Activated CD4-positive, CD25-positive, alpha-beta regulatory T cell treated with anti-CD3 and anti-CD28 coated beads, Interleukin-2, amount 50 U/mL, for 72 hours (primary cell): ENCODE results near the gene NID2.
A peak's percentile ranks its signal among the peaks of the same experiment; 100 is the strongest.

Experiments
- DNase-seq: peaks from one replicate; pipeline ENCODE4 v3.0.0; 2021

NID2 gene

GRCh38 chr14:52080158-52080800 lies 11.4 kb upstream of the NID2 start:
- DNase-seq, result no peak

- DNase-seq, result no peak
Measured at GRCh38 chr14:52079239-52079959, 10.5 kb upstream of the NID2 start.

GRCh38 chr14:52078721-52079120 lies 9.9 kb upstream of the NID2 start:
- DNase-seq, result no peak

GRCh38 chr14:52078095-52078531 lies 9.3 kb upstream of the NID2 start:
- DNase-seq, result no peak

GRCh38 chr14:52077256-52077979 lies 8.6 kb upstream of the NID2 start:
- DNase-seq, result no peak

- no peak for DNase-seq
Measured at GRCh38 chr14:52076334-52076733, 7.5 kb upstream of the NID2 start.

GRCh38 chr14:52075371-52075770 lies 6.5 kb upstream of the NID2 start:
- no peak for DNase-seq

GRCh38 chr14:52073251-52073650 lies 4.4 kb upstream of the NID2 start:
- DNase-seq, result no peak

- DNase-seq, result no peak
Measured at GRCh38 chr14:52072266-52072780, 3.5 kb upstream of the NID2 start.

GRCh38 chr14:52071675-52072074 lies 2.8 kb upstream of the NID2 start:
- no peak for DNase-seq

- no peak for DNase-seq
Measured at GRCh38 chr14:52070051-52070431, 1.2 kb upstream of the NID2 start.

GRCh38 chr14:52069307-52070050 lies 620 bp upstream of the NID2 start:
- DNase-seq, result peak; percentile 51

GRCh38 chr14:52067873-52068614 lies 815 bp downstream of the NID2 start:
- no peak for DNase-seq

- no peak for DNase-seq
Measured at GRCh38 chr14:52064174-52064573, 4.7 kb downstream of the NID2 start.

- DNase-seq, result no peak
Measured at GRCh38 chr14:52063052-52063462, 5.8 kb downstream of the NID2 start.

GRCh38 chr14:52061890-52062289 lies 7.0 kb downstream of the NID2 start:
- DNase-seq, result no peak

- no peak for DNase-seq
Measured at GRCh38 chr14:52061390-52061789, 7.5 kb downstream of the NID2 start.

GRCh38 chr14:52060080-52060479 lies 8.8 kb downstream of the NID2 start:
- DNase-seq, result no peak

GRCh38 chr14:52059649-52060048 lies 9.2 kb downstream of the NID2 start:
- no peak for DNase-seq

GRCh38 chr14:52058341-52058740 lies 10.5 kb downstream of the NID2 start:
- DNase-seq, result no peak

- DNase-seq, result no peak
Measured at GRCh38 chr14:52055167-52055566, 13.7 kb downstream of the NID2 start.

GRCh38 chr14:52054678-52055077 lies 14.2 kb downstream of the NID2 start:
- DNase-seq, result no peak
